Measurements from ENCODE around the gene FHAD1.
"Not testable (repeated sequence)": the region's sequence is repeated elsewhere in the genome, so short reads cannot be mapped to it uniquely, and the experiment has no call there.

Gene FHAD1

GRCh38 chr1:15424146-15424667 lies 177.2 kb downstream of the FHAD1 start:
- no peak for DNase-seq

- DNase-seq, result no peak
These were observed 178.0 kb downstream of the FHAD1 start for GRCh38 chr1:15424981-15425380.

- DNase-seq, result no peak
These were observed 178.5 kb downstream of the FHAD1 start for GRCh38 chr1:15425521-15425920.

- no peak for DNase-seq
These were observed 178.9 kb downstream of the FHAD1 start for GRCh38 chr1:15425958-15426357.

GRCh38 chr1:15426492-15427279 lies 179.7 kb downstream of the FHAD1 start:
- DNase-seq, result peak; percentile 51

- DNase-seq, result no peak
These were observed 180.2 kb downstream of the FHAD1 start for GRCh38 chr1:15427280-15427666.

- not testable (repeated sequence) for DNase-seq
These were observed 181.2 kb downstream of the FHAD1 start for GRCh38 chr1:15428252-15428651.

GRCh38 chr1:15428815-15429435 lies 181.9 kb downstream of the FHAD1 start:
- no peak for DNase-seq

- DNase-seq, result peak; percentile 59
These were observed 182.7 kb downstream of the FHAD1 start for GRCh38 chr1:15429701-15430149.

- DNase-seq, result peak; percentile 48
These were observed 184.0 kb downstream of the FHAD1 start for GRCh38 chr1:15430787-15431570.

- DNase-seq, result no peak
These were observed 184.5 kb downstream of the FHAD1 start for GRCh38 chr1:15431571-15431948.

GRCh38 chr1:15432324-15432723 lies 185.3 kb downstream of the FHAD1 start:
- DNase-seq, result no peak

- DNase-seq, result no peak
These were observed 186.4 kb downstream of the FHAD1 start for GRCh38 chr1:15433471-15433870.

GRCh38 chr1:15434739-15435138 lies 187.7 kb downstream of the FHAD1 start:
- DNase-seq, result peak; percentile 30

- no peak for DNase-seq
These were observed 188.4 kb downstream of the FHAD1 start for GRCh38 chr1:15435239-15436077.

GRCh38 chr1:15436881-15437442 lies 189.9 kb downstream of the FHAD1 start:
- DNase-seq, result no peak

GRCh38 chr1:15439325-15439724 lies 192.3 kb downstream of the FHAD1 start:
- no peak for DNase-seq

- no peak for DNase-seq
These were observed 193.3 kb downstream of the FHAD1 start for GRCh38 chr1:15440357-15440756.

- DNase-seq, result no peak
These were observed 194.2 kb downstream of the FHAD1 start for GRCh38 chr1:15441247-15441646.

GRCh38 chr1:15442119-15442518 lies 195.1 kb downstream of the FHAD1 start:
- DNase-seq, result no peak

GRCh38 chr1:15442759-15443158 lies 195.7 kb downstream of the FHAD1 start:
- DNase-seq, result no peak

GRCh38 chr1:15443281-15443680 lies 196.3 kb downstream of the FHAD1 start:
- DNase-seq, result no peak

All from EL (cell line).